Suprapubic skin (tissue), 4 donors: ENCODE data around the gene GTPBP8. TPM values are rescaled to one million over a fixed set of nuclear protein-coding genes. Genes with fewer than 3 reads are reported as not detected.

Experiments
- DNase-seq, 2 donors: peaks; one replicate each; pipeline ENCODE4 v3.0.0-alpha.2; 2019; ENCODE audit warnings: low spot score in 2 of 2
- H3K27ac ChIP-seq: fragments of 200-600 bp; sonication (generic); one replicate; pipeline ENCODE4 v1.5.1; 2019
- H3K27me3 ChIP-seq: fragments of 200-600 bp; sonication (generic); one replicate; pipeline ENCODE4 v1.5.1; 2019
- H3K36me3 ChIP-seq: fragments of 200-600 bp; sonication (generic); one replicate; pipeline ENCODE4 v1.5.1; 2019
- H3K4me1 ChIP-seq: fragments of 200-600 bp; sonication (generic); one replicate; pipeline ENCODE4 v1.5.1; 2019
- H3K4me3 ChIP-seq: fragments of 200-600 bp; sonication (generic); one replicate; pipeline ENCODE4 v1.5.1; 2019; ENCODE audit warnings: mild to moderate bottlenecking
- H3K9me3 ChIP-seq: fragments of 200-600 bp; sonication (generic); one replicate; pipeline ENCODE4 v1.5.1; 2019
- CTCF ChIP-seq, 2 donors: fragments of 200-600 bp in 1 of 2; fragments of 450-650 bp in 1 of 2; sonication (generic) in 1 of 2; IDR thresholded peaks; one replicate each; pipeline ENCODE4 v1.5.1; 2016 to 2019; ENCODE audit warnings: antibody characterized with exemption in 2 of 2, mild to moderate bottlenecking in 1 of 2, moderate library complexity in 1 of 2
- EP300 ChIP-seq: sonication (generic); formaldehyde crosslinking; IDR thresholded peaks from one replicate; pipeline ENCODE4 v1.6.1; 2017; ENCODE audit warnings: antibody characterized with exemption
- POLR2A ChIP-seq, 2 donors: fragments of 450-650 bp; IDR thresholded peaks; one replicate each; pipeline ENCODE4 v1.6.1; 2017; ENCODE audit warnings: antibody characterized with exemption in 2 of 2, mild to moderate bottlenecking in 2 of 2, moderate library complexity in 2 of 2
- POLR2AphosphoS5 ChIP-seq, 3 donors: sonication (generic); formaldehyde crosslinking; IDR thresholded peaks; one replicate each; pipeline ENCODE4 v1.6.1; 2017; ENCODE audit warnings: antibody characterized with exemption in 3 of 3
- WGBS: methylation state at CpG from one replicate; pipeline ENCODE4 v1.1.5; 2018; 5-methylcytosine and 5-hydroxymethylcytosine counted together
- total RNA-seq, 4 donors: library from RNA; depleted of rRNA; stranded (reverse); fragments of >200 nt; gene quantifications; one replicate each; pipeline ENCODE4 v1.1.0, GENCODE V29; 2016

Gene GTPBP8
- total RNA-seq, 4 donors from 2014 or later: 25.2 to 31.7 (median 29.2) TPM

DNA sequence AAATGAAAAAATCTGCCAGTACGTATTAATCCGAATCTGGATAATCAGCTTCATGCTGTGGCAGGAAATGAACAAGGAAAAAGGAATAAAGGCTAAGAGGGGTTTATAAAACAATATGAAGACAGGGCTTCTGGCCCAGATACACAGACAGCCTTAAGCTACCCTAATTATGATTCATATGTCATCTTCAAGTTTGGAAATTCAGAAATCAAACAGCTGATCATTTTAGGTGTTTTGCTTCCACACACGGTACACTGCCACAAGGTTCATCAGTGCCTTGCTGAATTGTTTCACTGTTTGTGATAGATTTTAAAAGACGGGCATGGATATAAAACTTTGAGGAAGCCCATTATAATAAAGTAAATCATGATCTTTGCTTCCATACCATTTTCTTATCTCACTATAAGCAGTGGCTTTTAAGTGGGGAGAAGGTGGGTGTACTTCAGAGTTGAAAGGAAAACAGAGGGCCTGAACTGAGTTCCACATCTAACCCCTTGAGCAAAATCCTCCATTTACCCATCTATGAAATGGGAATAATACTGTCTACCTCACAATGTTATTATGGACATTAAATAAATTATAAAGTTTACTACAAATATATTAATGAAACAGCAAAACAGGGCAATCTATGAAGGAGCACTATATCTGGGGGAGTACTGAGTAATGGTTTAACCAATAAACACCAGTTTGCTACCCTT is 15.7 kb downstream of the GTPBP8 start:
- no peak overlapping the region for H3K4me3 ChIP-seq
- peaks cover 77% of the 10 kb centered on the region for H3K36me3 ChIP-seq
- 86% methylated on average over 4 of the region's 4 CpGs for WGBS
- no peak for DNase-seq
- H3K4me1 ChIP-seq: no peaks in the 10 kb centered on the region
- TF ChIP-seq EP300 (no peak), POLR2AphosphoS5 (IDR thresholded peaks at IDR 0.05) (no peak), POLR2A (IDR thresholded peaks at IDR 0.05) (no peak), CTCF (IDR thresholded peaks at IDR 0.05) (no peak)
- H3K9me3 ChIP-seq: no peaks in the 10 kb centered on the region
- no peak overlapping the region for H3K27ac ChIP-seq
- no peaks in the 10 kb centered on the region for H3K27me3 ChIP-seq

DNA sequence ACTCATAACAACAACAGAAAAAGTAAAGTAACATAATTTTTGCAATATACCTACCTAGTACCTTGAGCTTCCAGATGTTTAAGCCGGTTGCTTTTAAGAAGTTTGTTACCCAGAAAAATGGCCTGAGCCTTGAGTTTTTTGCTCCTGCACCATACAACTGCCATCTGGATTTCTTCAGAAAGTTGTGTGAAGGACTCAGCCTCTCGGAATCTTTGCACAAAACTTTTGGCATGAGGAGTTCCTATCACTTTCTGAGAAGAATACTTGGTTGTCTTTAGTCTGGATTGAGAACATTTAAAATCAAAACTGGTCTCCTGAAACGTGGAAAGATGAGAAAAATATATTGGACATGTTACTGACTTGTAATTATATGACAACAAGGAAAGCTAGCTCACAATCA is 17.3 kb downstream of the GTPBP8 start:
- H3K4me1 ChIP-seq: no peaks in the 10 kb centered on the region
- DNase-seq: no peak
- no peak overlapping the region for H3K4me3 ChIP-seq
- H3K27me3 ChIP-seq: no peaks in the 10 kb centered on the region
- 66% methylated on average over 3 of the region's 3 CpGs for WGBS
- H3K27ac ChIP-seq: no peak overlapping the region
- peaks cover 79% of the 10 kb centered on the region for H3K36me3 ChIP-seq
- H3K9me3 ChIP-seq: no peaks in the 10 kb centered on the region
- no peak for TF ChIP-seq CTCF (IDR thresholded peaks at IDR 0.05)
- no peak for TF ChIP-seq POLR2AphosphoS5 (IDR thresholded peaks at IDR 0.05)

DNA sequence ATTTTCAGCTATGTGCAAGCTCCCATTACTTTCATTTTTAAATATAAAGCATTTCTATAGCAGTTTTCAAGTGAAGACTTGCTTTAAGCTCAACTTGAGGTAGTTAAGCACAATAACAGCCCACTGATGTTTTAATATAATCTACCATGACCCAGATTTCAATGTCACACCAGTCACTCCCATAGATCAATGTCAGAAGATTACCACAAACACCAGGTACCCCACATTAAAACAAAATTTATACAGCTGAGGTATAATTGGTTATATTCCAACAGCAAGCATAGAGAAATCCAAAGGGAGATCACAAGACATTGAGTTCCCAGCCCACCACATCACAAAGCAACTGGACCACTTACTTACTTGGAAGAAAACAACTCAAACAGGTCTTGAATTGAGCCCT is 22.8 kb downstream of the GTPBP8 start:
- Histone ChIP-seq H3K4me1 (peaks cover 18% of the 10 kb centered on the region), H3K9me3 (no peaks in the 10 kb centered on the region), H3K27ac (no peak overlapping the region), H3K4me3 (no peak overlapping the region), H3K36me3 (peaks cover 51% of the 10 kb centered on the region), H3K27me3 (no peaks in the 10 kb centered on the region)
- no peak for TF ChIP-seq POLR2AphosphoS5 (IDR thresholded peaks at IDR 0.05)
- no peak for TF ChIP-seq POLR2A (IDR thresholded peaks at IDR 0.05)
- TF ChIP-seq CTCF (IDR thresholded peaks at IDR 0.05): no peak
- no peak for TF ChIP-seq EP300
- DNase-seq: no peak

- no peaks in the 10 kb centered on the region for H3K27me3 ChIP-seq
- peaks cover 15% of the 10 kb centered on the region for H3K36me3 ChIP-seq
- TF ChIP-seq POLR2AphosphoS5 (IDR thresholded peaks at IDR 0.05) (no peak), CTCF (IDR thresholded peaks at IDR 0.05) (no peak), EP300 (no peak), POLR2A (IDR thresholded peaks at IDR 0.05) (no peak)
- H3K27ac ChIP-seq: peak overlapping the region; percentile 95
- peaks cover 40% of the 10 kb centered on the region for H3K4me1 ChIP-seq
- no peak for DNase-seq
- peak overlapping the region; percentile 92 for H3K4me3 ChIP-seq
- no peaks in the 10 kb centered on the region for H3K9me3 ChIP-seq
- 2% methylated on average over 13 of the region's 13 CpGs for WGBS
Observed at GRCh38 chr3:113018536-113019181, 27.9 kb downstream of the GTPBP8 start.
